ENCODE measurements around the gene C2orf80.
"Not testable (repeated sequence)": the region's sequence is repeated elsewhere in the genome, so short reads cannot be mapped to it uniquely, and the experiment has no call there.

C2orf80 gene

DNA sequence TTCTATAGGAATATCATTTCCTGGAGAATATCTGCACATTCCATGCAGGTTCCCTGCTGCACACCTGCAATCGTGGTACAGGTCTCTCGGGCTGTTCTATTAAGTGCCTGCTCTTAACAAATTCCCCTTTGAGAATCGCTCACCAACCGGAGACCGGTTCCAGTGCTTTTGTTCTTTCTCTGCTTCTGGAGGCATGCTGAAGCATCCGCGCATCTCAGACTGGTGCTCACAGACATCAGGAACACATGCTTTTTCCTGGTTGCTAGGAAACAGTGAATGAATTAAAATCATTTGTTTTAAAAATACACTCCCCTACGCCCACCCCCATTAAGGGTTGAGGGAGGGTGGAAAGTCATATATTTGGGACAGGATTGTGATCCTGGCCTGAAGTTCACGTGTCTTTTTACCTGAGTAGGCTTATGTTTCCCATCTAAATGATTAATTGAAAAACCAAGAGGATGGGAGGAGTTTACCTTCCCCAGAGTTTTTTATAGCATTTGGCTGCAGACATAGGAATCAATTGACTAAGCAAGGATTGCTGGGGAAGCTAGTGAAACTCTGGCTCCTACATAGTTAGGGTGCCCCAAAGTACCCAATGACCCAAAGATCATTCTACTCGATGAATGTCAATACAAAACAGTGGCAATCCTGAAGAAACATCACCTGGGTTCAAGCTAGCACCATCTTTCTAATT lies at the start of gene C2orf80:
C2orf80 (minus strand) TSS at position 221 of the 694 bp plus-strand sequence. CDS start 3,044 bp downstream, outside the sequence.
- no peak for DNase-seq (ENCODE audit: insufficient read length, low spot score)
- FAIRE-seq, result no peak

GRCh38 chr2:208235860-208236259 lies 46.0 kb upstream of the C2orf80 start:
- DNase-seq (ENCODE audit: insufficient read length, low spot score) (no peak), FAIRE-seq (no peak)

GRCh38 chr2:208234786-208235185 lies 45.0 kb upstream of the C2orf80 start:
- FAIRE-seq, result no peak
- no peak for DNase-seq (ENCODE audit: insufficient read length, low spot score)

DNA sequence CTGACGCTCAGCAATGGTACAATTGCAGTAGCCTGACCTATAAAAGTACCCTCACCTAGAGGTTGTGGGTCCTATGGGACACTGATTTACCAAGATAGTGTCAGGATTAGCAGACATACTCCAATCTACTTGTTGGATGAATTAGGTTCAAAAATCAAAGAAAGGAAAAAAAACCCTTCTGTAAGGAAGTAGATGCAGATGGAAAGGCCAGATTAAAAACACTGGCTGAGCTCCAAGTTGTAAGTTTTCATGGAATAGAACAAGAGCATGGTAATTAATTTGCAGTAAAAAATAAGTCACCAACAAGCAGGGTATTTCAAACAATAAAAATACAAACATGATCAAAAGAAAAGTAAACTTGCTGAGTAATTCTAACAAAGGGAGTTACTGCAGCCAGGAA lies 38.6 kb upstream of the C2orf80 start:
- FAIRE-seq, result no peak
- DNase-seq (ENCODE audit: insufficient read length, low spot score), result no peak

GRCh38 chr2:208227581-208228232 lies 37.9 kb upstream of the C2orf80 start:
- FAIRE-seq (no peak), DNase-seq (ENCODE audit: insufficient read length, low spot score) (no peak)

GRCh38 chr2:208224802-208225201 lies 35.0 kb upstream of the C2orf80 start:
- DNase-seq (ENCODE audit: insufficient read length, low spot score) (no peak), FAIRE-seq (no peak)

DNA sequence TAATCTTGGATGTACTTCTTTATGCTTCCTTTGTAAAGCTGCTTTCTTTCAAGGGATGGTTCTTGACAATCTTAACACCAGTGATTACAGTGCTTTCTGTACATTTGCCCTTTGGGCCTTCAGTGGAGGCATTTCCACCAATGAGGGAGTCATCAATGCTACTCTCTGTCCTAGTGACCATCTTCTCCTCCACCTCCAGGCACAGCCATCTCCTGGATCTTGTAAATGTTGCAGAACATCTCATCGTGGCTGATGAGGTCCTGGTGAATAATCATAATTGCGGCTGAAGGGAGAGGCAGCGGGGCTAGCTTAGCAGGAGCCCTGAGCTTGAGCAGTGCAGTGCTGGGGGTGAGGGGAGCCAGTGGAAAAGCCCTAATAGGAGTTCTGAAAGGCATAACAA lies 32.5 kb upstream of the C2orf80 start:
- DNase-seq (ENCODE audit: insufficient read length, low spot score) (no peak), FAIRE-seq (no peak)

DNA sequence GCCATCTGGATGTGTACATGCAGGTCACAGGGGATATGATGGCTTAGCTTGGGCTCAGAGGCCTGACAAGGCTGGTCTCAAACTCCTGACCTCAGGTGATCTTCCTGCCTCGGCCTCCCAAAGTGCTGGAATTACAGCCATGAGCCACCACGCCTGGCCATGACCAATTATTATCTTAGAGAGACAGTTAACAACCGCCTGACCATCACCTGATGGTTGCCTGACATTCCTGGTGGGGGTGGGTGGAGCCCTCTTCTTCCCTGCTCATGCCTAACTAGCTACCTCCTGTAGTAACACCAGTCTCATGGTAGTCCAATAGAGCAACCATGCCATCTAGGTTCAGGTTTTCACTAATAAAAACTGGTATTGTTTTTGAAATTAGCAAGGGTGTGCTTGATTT lies 32.0 kb upstream of the C2orf80 start:
- FAIRE-seq; DNase-seq (ENCODE audit: insufficient read length, low spot score): not testable (repeated sequence)

DNA sequence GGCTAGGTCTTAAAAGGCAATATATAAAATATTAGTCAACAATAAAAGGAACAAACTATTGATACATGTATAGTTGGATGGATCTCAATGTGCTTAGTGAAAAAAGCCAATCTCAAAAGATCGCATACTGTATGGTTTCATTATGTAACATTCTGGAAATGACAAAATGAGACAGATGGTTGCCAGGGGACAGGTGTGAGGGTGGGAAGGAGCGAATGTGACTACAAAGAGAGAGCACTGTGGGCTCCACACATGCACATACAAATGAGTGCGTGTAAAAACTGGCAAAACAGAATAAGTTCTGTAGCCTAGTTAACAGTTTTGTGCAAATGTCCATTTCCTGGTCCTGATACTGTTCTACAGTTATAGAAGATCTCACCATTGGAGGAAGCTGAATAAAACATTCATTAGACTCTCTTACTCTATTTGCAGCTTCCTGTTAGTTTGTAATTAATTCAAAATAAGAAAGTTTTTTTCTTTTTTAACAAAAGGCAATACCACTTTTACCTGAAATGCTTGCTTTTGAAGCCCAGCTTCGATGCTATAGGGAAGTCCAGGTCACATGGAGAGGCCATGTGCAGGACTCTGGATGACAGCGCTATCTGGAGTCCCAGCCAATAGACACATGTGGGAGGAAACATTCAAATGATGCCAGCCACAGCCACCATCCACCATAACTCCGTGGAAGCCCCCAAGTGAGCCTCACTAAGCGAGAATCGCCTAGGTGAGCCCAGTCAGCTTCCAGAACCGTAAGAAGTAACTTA lies 21.0 kb upstream of the C2orf80 start:
- DNase-seq (ENCODE audit: insufficient read length, low spot score), result no peak
- FAIRE-seq, result no peak

DNA sequence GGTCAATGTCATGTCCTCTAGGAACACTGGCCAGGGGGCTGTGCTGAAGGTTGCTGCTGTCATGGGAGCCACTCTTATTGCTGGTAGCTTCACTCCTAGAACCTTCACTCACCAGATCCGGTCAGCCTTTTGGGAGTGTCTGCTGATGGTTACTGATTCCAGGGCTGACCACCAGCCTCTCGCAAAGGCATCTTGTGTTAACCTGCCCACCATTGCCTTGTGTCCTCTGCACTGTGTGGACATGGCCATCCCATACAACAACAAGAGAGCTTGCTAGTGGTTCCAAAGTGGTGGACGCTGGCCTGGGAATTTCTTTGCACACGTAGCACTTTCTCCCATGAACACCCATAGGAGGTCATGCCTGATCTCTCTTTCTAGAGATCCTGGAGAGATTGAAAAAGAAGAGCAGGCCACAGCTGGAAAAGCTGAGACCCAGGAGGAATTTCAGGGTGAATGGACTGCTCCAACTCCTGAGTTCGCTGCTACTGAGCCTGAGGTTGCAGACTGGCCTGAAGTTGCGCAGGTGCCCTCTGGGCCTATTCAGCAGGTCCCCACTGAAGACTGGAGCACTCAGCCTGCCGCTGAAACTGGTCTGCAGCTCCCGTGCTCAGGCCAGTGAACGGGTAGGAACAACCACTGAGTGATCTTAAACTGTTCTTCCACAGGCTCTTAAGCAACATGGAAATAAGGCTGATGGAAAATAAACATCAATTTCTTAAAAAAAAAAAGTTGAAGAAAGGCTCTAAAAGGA lies 18.7 kb upstream of the C2orf80 start:
- DNase-seq (ENCODE audit: insufficient read length, low spot score) (no peak), FAIRE-seq (no peak)

- no peak for DNase-seq (ENCODE audit: insufficient read length, low spot score)
- no peak for FAIRE-seq
These were observed 17.9 kb upstream of the C2orf80 start for GRCh38 chr2:208207769-208208168.

- FAIRE-seq (no peak), DNase-seq (ENCODE audit: insufficient read length, low spot score) (no peak)
These were observed 14.3 kb upstream of the C2orf80 start for GRCh38 chr2:208204166-208204565.

DNA sequence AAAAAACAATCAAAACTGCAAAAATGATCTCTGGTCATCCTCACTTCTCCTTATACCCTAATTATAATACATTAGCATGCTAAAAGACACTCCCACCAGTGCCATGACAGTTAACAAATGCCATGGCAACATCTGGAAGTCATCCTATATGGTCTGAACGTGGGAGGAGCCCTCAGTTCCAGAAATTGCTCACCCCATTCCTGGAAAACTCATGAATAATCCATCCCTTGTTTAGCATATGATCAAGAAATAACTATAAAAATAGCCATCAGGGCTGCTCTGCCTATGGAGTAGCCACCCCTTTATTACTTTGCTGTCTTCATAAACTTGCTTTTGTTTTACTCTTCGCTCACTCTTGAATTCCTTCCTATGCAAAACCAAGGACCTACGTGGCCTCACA lies 5.7 kb upstream of the C2orf80 start:
- FAIRE-seq, result no peak
- no peak for DNase-seq (ENCODE audit: insufficient read length, low spot score)

DNA sequence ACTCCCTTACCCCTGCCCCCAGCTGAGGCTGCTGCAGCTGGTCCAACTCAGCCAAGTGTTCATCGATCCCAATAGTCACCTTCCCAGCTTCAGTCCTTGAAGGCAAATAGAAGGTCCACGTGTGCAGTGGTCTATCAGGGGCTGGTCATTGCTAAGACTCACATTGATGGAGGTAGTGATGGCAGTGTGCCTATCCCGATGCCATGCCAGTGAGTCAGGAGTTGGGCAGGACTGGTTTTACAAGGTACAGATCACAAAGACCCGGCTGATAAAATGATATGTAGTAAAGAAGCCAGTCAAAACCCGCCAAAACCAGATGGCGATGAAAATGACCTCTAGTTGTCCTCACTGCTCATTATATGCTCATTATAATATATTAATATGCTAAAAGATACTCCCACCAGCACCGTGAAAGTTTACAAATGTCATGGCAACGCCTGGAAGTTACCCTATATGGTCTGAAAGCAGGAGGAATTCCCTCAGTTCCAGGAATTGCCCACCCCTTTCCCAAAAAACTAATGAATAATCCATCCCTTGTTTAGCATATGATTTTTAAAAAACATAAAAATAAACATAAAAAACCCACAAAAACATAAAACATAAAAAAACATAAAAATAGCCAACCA lies 2.9 kb upstream of the C2orf80 start:
- DNase-seq (ENCODE audit: insufficient read length, low spot score), result no peak
- no peak for FAIRE-seq

DNA sequence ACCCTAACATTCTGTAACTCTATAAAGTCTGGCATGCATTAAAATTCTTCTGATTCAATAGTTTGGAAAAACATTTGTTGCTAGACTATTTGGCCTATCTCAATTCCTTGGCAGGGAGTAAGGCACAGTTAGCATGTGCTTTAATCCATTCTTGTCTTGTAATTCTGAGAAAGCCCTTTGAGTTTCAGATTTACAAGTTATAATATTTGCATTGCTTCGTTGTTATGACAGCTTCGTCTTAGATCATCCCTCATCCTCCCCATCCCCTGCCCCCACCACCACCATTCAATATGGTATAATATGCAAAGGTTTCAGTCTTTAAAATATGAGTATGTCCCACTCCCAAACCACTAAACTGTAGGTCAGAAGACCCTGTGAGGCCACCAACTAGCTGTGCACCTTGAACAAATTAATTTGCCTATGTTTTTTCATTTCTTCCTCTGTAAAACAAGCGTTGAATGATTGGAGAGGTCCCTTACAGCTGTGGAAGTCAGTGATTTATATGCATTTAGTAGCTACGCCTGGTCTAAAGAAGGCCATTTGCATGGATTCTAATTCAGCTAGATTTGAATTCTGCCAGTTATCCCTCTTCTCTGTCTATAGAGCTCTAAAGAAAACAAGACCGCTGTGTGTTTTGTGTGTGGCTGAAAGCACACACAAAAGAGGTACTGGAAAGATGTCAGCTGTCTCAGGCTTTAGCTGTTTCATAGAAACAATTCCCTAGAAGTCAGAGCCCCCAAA lies 591 bp downstream of the C2orf80 start:
- DNase-seq (ENCODE audit: insufficient read length, low spot score) (no peak), FAIRE-seq (no peak)

DNA sequence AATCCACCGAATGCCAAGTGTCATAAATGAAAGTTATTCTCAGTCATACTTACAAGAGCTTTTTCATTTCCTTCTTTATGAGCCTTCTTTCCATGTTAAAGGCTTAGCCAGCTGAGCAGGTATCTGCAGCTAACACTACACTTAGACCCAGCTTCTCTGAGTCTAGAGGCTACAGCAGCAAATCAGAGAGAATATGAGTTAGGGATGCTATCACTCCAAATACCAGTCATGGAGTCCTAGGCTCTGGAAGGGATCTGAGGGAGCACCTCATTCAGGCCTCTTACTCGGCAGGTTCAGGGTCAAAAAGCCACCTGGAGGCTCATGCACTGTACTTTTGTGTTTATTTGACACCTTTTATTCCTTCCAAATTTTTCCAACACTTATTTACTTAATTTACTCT lies 2.9 kb downstream of the C2orf80 start:
- FAIRE-seq (no peak), DNase-seq (ENCODE audit: insufficient read length, low spot score) (no peak)

GRCh38 chr2:208186465-208186864 lies 3.4 kb downstream of the C2orf80 start:
- DNase-seq (ENCODE audit: insufficient read length, low spot score), result no peak
- FAIRE-seq, result no peak

- FAIRE-seq, result no peak
These were observed 5.7 kb downstream of the C2orf80 start for GRCh38 chr2:208183972-208184705.

DNA sequence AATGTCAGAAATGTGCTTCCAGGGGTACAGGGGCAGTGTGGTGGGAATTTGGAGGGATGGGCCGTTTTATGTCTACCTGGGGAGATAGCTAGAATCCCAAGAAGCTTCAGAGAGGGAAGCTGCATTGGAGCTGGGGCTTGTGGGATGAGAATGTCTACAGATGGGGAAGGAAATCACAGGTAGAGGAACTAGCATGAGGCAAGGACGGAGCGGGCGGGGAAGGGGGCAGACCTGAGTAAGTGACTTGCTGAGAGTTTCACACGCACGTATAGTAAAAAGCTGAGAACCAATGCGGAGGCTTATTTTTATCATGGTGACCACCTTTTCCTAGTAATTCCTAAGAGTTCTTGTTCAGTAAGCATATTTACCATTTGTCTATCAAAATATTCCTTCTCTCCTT lies 6.3 kb downstream of the C2orf80 start:
- FAIRE-seq (no peak), DNase-seq (ENCODE audit: insufficient read length, low spot score) (no peak)

More at GRCh38 chr2:208183972-208184705, 5.7 kb downstream of the C2orf80 start:
- no peak for DNase-seq (ENCODE audit: insufficient read length, low spot score)

All from GM19239 (cell line).